ENCODE measurements around the gene SNRNP25.
"Not testable (repeated sequence)": the region's sequence is repeated elsewhere in the genome, so short reads cannot be mapped to it uniquely, and the experiment has no call there.

The SNRNP25 gene

DNA sequence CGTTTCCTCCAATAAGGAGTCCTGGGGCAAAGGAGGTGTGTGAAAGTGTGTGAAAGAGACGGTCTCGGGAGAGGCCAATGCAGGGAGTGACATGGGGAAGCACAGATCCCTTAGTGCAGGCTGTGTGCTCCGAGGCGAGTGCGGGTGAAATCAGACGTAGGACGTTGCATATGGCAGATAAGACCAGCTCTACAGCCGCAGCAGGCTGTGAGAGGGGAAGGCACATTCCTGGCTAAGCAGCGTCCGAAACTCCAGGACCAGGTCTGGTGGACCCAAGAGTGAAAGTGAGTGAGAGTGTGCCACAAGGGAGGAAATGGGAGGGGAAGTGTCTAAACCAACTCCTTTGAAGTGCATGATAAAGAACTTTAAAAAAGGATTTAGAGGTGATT lies 11.6 kb upstream of the SNRNP25 start:
- DNase-seq: no peak

GRCh38 chr16:42691-43090 lies 10.9 kb upstream of the SNRNP25 start:
- no peak for DNase-seq

- DNase-seq: no peak
Measured at GRCh38 chr16:43294-43693, 10.3 kb upstream of the SNRNP25 start.

DNA sequence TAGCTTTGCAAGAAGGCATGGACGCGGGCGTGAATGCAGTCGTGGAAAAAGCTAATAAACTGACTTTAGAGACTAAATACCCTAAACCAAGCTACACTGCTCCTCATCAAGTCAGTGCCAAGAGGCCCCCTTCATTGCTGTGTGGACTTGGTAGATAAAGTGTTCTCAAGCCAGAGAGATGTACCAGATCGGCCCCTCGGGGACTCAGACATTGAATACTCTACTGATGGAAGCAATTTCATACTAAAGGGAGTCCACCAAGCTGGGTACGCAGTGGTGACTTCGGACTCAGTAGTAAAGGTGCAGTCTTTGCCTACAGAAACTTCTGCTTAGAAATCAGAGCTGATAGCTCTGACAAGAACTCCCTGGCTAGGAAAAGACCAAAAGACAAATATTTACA lies 9.0 kb upstream of the SNRNP25 start:
- no peak for DNase-seq

GRCh38 chr16:45454-45853 lies 8.2 kb upstream of the SNRNP25 start:
- no peak for DNase-seq

GRCh38 chr16:46510-46909 lies 7.1 kb upstream of the SNRNP25 start:
- not testable (repeated sequence) for DNase-seq

DNA sequence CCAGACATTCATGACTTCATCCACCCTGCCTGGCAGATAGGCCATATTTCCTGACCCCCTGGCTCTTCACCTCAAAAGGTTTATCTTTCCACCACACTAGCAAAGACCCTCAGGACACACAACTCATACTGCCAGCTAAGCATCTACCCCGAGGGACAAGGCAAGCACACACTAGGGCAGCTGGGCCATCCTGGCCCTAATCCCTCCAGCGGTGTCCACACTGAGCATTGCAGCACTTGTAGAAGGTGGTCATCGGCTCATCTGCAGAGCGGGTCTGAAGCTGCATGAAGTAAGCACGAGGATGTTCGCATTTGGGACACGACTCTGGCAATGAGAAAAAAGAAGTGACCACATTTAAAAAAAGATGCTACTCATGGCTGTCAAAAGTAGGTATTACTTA lies 6.4 kb upstream of the SNRNP25 start:
- DNase-seq: no peak

DNA sequence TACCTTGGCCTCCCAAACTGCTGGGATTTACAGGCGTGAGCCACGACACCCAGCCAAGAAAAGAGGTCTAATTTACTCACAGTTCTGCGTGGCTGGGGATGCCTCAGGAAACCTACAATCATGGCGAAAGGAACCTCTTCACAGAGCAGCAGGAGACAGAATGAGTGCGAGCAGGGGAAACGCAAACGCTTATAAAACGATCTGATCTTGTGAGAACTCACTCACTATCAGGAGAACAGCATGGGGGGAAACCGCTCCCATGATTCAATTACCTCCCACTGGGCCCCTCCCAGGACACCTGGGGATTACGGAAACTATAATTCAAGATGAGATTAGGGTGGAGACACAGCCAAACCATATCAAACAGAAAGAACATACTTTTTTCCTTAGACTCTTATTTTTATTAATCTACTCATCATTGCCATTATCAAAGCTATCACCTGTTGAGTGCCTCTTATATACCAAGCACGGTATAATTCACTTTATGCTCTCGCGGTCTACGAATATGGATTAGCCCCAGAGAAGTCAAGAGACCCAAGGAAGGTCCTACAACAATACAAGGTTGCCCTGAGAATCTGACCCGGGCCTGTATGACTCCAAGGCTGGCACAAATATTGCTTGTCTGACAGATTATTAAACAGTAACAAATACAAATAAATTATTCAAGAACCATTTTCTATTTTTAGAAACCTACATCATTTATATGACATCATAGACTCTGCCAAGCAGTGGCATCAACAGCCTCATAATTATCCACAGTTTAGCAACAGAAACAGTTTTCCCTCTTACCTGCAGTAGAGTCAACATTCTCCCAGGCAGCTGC lies 2.6 kb upstream of the SNRNP25 start:
- no peak for DNase-seq

DNA sequence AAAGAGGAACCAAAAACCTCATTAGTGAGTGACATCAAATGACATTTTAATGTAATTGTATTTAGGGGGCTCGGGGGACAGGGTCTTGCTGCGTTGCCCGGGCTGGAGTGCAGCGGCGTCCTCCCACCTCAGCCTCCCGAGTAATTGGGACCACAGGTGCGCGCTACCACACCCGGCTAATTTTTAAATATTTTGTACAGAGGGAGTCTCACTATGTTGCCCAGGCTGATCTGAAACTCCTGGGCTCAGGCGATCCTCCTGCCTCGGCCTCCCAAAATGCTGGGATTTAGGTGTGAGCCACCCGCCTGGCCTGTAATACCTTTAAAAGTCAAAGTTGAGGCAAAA lies 581 bp downstream of the SNRNP25 start:
- no peak for DNase-seq

- DNase-seq: no peak
Measured at GRCh38 chr16:55571-56136, 2.0 kb downstream of the SNRNP25 start.

- DNase-seq: no peak
Measured at GRCh38 chr16:56231-56927, 2.8 kb downstream of the SNRNP25 start.

DNA sequence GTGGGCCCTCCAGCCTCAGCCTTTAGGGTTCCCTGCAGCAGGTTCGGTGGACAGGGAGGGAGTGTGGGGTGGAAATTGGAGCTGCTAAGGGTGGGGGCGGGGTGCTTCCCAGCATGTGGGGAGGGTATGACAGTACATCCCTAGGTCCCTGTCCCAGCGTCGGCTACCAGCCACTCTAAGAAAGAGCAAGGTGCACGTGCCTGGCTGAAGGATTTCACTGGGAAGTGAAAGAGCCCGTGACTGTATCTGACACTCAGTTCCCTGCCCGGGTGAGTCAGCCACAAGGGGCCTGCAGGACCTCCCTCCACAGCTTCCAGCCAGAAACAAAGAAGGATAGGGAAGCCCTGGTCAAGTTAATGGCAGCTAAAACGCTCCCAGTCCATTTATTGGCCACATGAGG lies 4.1 kb downstream of the SNRNP25 start:
- DNase-seq: no peak

DNA sequence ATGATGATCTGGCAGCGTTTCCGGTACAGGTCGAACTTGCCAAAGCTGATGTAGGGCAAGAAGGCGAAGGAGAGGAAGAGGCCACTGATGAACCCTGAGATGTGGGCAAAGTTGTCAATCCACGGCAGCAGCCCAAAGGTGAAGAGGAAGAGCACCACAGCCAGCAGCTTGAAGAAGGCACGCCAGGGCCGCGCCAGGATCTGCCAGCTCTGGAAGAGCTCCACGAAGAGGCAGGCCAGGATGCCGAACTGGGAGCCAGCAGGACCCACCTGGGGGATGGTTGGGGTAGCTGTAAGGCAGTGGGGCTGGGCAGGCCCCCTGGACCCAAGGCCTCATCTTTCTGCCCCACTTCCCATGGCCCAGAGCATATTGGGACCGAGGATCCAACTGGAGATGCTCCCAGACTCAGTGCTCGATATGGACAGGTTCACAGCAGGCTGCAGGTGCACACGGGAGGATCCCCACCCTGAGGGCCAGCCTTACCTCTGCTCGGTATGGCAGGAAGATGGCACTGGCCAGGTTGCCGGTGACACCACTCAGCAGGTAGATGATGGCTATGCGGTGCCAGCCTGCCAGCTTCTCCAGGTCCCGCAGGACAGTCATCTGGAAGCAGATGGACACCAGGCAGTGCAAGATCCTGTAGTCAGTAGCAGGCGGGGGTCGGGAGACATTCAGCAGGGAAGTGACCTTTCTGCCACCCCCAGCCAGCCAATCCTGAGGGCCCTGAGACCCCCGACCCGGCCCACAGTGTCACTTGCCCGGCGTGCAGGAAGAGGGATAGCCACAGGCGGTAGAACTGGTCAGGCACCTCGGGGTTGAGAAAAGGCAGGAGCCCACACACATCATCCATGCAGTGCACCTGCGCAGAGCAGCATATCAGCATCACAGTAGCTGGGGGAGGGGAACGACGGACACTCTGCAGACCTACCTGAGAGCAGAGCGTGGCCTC lies 5.1 kb downstream of the SNRNP25 start:
- no peak for DNase-seq

DNA sequence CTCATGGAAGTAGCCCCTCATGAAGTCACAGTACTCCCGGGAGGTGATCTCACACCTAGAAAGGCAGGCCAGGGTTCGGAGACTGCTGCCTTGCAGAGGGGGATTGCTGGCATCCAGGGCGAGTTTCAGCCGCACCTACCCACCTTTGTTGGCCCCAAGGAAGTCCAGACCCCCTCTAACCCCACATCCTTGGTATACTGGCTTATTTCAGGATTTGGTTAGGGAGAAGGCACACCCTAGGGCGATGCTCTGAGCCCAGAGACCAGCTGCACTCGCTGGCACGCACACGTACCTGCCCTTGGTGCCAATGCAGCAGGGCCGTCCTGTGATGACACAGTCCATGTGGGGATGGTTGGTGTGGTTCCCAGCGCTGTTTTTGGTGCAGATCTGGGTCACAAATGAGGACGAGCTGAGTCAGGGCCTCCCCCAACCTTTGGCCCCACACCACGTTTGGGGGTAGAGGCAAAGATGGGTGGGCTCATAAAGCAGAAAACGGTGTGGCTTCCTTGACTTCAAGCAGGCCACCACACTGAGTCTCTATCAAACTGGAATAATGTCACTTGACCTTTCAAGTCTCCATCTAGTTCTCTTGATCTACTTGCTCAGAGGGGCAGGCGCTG lies 5.9 kb downstream of the SNRNP25 start:
- DNase-seq: no peak

DNA sequence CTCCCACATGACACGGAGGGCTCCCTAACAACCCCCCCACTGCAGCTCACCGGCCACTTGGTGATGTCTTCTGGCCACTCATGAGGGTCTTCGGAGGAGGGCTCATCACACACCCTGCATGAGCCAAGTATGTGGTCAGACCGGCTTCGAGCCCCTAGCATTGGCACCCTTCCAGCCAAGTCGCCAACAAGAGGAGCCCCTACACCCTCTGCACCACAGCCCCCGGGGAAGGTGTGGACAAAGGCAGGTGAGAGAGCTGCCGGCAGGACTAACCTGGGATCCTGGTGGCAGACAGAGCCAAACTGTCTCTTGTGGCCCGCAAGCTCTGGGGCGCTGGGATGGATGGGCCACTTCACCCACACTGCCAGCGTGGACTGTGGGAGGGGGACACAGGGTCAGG lies 6.5 kb downstream of the SNRNP25 start:
- no peak for DNase-seq

- no peak for DNase-seq
Measured at GRCh38 chr16:60929-61878, 7.6 kb downstream of the SNRNP25 start.

- DNase-seq: no peak
Measured at GRCh38 chr16:61879-62281, 8.3 kb downstream of the SNRNP25 start.

- no peak for DNase-seq
Measured at GRCh38 chr16:62283-62967, 8.8 kb downstream of the SNRNP25 start.

DNA sequence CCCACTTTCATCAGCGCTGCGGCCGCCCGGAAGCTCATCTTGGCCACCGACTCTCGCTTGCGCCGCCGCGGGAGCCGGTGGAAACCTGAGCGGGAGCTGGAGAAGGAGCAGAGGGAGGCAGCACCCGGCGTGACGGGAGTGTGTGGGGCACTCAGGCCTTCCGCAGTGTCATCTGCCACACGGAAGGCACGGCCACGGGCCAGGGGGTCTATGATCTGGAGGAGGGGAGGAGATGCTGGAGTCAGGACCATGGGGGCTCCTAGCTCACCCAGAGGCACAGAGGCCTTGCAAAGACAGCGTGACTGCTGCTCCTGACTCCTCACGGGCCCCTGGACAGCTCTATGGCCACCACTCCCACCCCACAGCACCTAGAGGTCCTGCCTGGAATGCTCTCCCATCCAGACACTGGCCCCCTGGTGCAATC lies 9.4 kb downstream of the SNRNP25 start:
- DNase-seq: no peak

GRCh38 chr16:63466-63865 lies 9.8 kb downstream of the SNRNP25 start:
- DNase-seq: no peak

Data from OCI-M1 (cell line).